NCI-H128 (cell line): Measurements from ENCODE around the gene DLEC1.
"Not testable (repeated sequence)": the region's sequence is repeated elsewhere in the genome, so short reads cannot be mapped to it uniquely, and the experiment has no call there.

Experiments
- DNase-seq: peaks from one replicate; lab custom pipeline; 2025; ENCODE audit not compliant: unreplicated experiment; lab: John Stamatoyannopoulos, UW

DLEC1 gene

DNA sequence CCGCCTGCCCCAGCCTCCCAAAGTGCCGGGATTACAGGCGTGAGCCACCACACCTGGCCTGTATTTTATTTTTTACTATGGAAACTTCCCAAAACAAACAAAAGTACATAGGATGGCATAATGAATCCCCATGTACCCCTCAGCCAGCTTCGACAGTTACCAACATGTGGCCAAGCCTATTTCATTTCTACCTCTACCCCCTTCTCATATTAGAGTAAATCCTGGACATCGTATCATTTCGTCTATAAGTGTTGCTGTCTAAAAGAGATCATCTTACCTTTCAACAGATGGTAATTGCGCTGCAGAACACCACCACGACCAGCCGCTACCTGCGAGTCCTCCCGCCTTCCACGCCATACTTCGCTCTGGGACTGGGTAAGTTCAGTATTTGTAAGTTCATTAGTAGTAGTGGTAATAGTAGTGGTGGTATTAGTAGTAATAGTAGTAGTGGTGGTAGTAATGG is 44.9 kb downstream of the DLEC1 start:
- DNase-seq = no peak

DNA sequence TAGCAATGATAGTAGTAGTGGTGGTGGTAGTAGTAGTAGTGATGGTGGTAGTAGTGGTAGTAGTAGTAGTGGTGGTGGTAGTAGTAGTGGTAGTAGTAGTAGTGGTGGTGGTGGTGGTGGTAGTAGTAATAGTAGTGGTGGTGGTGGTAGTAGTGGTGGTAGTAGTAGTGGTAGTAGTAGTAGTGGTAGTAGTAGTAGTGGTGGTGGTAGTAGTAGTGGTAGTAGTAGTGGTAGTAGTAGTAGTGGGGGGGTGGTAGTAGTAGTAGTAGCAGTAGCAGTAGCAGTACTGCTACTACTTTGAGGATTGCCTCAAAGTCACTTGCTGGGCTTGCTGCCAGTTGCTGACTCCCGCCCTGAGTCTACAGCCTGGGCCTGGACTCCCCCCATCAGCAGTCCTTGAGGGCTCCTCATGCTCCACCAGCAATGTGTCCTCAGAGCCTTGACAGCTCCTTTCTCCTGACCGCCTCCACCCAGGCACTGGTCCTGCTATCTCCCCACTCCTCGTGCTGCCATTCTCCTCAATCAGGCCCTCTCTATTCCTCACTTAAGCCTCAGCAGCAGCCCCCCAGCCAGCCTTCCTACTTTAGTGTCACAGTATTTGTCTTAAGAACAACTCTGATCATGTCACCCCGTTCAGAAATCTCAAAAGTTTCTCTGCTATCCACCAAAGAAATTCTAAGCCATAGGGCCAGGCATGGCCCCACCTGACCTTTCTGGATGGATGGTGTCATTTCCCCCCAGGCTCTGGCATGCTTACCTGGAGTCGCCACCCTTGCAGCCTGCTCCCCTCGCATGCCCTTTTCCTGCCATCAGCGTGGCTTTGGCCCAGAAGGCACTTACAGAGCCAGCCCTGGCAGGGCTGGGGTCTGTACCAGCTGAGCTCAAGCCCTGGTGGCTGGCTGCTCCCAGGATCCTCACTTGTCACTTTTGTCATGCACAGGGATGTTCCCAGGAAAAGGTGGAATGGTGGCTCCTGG is 45.6 kb downstream of the DLEC1 start:
- no peak for DNase-seq

DNA sequence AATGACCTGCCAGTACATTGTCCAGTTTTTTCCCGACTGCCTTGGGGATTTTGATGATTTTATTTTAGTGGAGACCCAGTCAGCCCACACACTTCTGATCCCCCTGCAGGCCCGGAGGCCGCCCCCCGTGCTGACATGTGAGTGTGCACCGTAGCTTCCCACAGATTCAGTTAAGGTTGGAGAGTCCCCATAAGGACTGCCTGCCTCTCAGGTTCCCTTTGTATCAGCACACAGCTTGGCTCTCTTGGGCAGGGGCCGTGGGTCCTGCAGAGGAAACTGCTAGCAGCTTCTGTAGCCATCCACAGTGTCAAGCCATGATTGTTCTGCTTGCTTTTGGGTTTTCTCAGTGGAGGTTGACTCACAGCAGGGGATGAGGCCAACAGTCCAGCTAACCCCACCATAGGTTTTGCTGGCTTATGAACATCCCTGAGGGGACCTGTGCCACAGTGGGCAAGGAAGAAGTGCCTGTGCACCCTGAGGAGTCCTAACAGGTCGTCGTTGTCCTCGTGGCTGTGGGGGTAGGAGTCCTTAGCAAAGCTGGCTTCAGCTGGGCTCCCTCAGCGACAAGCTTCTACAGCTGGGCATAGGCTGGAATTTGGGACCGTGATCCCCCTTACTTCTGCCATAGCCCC is 46.4 kb downstream of the DLEC1 start:
- DNase-seq = no peak

DNA sequence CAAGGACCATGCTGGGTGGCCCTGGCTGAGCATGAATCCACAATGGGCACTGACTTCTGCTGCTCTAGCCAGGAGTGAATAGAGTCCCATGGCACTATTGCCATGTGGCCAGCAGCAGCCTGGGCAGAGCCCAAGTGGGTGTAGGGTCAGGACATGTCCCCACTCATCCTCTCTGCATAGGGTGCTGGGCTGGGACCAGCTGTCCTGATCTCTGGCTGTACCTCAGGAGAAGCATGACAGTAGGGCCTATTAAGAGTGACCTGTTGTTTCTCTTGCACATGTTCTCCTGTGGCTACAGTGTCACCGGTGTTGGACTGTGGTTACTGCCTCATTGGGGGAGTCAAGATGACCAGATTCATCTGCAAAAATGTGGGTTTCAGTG is 46.9 kb downstream of the DLEC1 start:
- DNase-seq = no peak

DNA sequence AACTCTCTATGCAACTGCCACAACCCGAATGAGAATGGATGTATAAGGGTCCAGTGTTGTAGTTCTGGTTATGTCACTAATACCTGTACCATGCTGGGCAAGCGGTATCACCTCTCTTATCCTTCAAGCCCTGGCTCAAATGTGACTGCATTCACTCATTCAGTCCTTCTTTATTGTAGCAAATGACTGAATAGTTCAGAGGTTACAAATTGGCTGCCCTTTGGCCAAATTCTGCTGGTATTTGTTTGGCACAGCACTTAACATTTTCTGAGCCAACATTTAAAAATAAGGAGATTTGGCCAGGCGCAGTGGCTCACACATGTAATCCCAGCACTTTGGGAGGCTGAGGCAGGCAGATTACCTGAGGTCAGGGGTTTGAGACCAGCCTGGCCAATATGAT is 47.5 kb downstream of the DLEC1 start:
- no peak for DNase-seq

DNA sequence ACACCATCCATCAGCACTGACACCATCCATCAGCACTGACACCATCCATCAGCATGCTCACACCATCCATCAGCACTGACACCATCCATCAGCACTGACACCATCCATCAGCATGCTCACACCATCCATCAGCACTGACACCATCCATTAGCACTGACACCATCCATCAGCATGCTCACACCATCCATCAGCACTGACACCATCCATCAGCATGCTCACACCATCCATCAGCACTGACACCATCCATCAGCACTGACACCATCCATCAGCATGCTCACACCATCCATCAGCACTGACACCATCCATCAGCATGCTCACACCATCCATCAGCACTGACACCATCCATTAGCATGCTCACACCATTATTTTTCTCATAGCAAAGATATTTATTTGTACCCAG is 48.3 kb downstream of the DLEC1 start:
- DNase-seq = not testable (repeated sequence)

DNA sequence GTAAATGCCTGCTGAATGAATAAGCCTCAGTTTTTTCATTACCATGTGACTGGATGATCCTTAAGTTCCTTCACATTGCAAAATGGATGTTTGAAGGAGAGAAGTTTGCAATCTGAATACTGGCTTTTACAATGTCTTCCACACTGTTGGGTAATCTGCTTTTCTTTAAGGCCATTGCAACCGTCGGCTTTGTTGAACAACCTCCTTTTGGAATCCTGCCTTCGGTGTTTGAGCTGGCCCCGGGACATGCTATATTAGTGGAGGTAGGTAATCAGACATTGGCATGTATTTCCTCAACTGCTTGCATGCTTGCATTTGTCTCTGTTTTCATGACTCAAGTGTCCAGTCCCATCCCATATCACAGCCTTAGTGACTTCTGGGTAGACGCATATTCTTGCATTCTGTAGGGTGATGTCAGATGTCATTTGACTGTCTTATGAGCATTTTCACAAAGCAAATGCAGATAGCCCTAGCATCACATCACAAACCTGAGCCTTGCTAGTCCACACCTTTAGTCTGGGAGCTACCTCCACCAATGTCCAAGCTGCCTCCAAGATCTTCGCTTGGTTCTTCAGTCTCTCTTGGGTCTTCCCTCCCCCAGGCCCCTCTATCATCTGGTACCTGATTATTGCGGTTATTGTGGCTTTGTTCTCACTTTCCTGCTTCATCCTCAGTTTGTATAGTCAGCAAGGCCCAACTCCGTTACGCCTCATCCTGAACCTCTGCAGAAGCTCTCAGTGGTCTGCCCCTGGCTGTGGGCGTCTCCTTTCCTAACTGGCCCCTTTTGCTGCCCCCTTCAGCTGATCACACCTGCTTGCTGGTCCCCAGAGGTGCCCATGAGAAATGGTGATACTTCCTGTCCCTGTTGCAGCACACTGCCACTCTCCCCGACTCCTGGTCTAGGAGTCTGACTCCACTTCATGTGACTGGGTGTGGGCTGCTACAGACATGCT is 49.4 kb downstream of the DLEC1 start:
- no peak for DNase-seq

DNA sequence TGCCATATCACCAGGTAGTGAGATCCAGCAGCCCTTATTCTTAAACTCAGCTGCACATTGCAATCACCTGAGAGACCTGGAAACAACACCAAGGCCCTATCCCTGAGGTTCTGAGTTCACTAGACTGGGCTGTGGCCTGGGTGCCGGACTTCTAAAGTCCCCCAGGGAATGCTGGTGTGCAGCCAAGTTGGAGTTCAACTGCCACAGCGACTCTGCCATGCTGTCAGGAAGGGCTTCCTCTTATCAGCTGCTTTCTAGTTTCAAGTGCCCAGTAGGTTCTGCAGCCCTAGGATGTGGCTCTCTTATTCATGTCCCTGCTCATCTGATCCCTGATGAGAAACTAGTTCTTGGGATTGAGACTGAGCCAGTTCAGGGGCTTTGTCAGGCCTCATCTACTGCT is 50.2 kb downstream of the DLEC1 start:
- DNase-seq = no peak

DNA sequence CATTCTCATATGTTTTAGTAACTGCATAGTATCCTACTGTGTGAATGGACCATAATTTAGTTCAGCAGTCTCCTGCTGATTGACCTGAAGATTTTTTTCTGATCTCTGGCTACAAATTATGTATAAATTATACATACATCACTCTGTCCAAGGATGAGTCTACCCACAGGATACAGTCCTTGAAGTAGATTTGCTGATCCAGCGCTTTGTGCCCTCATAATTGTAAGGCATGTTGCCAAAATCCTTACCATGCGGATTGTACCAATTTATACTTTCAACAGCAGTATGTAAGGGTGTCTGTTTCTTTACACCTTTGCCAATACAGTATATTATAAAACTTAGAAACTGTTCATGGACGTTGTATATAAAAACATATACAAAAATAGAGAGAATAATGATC is 51.4 kb downstream of the DLEC1 start:
- no peak for DNase-seq

DNA sequence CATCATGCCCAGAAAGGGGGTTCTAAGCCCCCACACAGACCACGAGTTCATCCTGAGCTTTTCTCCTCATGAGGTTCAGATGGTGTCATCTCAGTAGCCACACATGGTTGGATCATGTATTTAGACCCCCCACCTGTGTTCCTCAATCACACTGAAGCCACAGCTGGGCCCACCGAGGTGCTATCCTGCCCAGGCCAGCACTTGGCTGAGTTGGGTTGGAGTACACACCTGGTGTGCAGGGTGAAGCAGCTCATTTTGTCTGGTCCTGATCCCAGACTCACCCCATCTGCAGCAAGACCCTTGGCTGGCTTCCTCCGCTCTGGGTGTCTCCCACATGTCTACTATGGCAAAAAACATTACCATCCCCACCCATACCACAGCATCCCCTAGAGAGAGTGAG is 56.0 kb downstream of the DLEC1 start:
- no peak for DNase-seq

DNA sequence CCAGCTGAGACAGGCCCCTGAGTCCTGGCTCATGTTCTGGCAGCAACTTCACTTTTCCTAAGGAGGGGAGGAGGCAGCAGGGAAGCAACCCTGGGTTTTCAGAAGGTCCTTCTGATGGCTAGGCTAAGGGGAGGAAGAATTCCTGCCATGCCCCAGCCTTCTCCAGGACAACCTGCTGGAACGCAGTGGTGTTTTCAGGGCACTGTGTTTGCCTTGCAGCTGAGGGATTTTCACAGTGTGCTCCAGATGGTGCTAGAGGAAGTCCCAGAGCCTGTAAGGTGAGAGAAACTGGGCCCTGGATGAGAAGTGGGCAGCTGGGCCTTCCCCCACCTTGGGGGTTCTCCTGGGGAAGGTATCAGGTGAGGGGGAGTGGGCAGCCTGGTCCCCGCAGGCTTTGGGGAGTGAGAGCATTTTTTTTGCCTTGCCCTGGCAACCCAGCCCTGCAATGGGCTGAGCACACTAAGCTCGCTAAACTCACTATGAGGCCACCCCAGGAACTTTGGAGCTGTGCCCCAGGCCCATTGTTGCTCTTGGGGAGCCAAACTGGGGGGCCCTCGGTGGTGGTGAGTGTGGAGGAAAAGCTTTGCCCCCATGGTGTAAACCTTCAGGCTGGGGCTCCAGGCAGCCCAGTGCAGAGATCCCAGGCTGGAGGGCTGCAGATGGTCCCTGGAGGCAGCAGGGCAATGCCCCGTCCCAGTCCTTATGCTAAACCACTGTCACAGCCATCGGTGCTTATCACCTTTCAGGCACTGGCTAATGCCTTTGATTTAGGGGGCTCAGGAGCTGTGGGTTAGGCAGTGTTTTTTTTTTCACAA is 56.9 kb downstream of the DLEC1 start:
- no peak for DNase-seq

DNA sequence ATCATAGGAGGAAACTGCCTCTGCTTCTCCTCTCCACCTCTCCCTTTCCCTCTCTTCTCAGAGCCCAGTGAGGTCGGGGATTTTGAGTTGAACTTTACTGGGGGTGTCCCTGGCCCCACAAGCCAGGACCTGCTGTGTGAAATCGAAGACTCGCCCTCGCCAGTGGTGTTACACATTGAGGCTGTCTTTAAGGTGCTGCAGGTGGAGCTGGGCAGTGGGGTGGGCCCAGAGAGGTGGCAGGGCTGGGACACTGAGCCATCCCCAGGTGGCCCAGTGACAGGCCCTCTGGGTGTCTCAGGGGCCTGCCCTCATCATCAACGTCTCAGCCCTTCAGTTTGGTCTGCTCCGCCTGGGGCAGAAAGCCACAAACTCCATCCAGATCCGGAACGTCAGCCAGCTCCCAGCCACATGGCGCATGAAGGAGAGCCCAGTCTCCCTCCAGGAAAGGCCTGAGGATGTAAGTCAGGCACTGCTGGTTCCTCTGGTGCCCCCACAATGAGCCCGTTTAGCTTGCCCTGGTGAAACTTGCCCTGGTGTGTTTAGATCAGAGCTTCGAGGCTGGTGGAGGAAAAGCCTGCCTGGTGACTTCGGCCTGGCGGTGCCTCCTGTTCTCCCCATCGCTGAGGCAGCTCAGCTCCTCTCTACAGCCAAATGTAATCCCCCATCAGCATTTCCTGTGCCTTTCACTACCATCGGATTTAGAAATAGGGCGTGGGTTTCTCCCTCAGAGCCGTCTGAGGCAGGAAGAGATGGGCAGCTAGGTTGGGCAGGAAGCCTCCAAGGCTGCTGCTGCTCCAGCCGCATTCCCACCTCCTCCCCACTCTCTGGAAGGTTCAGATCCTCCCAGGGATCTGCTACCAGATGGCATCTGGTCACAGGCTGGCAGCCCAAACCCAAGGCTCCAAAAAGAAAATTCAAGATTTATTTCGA is 58.7 kb downstream of the DLEC1 start:
- no peak for DNase-seq

DNA sequence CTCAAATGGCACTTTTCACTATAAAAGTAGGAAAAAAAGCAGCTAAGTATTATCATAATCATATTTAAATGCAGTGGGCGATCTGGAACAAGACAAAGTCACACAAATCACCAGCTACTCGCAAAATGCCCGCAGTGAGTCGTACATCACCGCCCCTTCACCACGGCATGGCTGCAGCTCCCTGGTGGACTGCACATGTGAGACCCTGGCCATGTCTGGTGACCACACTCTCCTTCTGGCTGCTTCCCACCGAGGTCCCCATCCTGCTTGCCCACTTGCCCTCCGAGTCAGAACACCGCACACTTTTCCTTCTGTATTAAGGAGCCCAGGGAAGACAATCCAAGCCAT is 59.3 kb downstream of the DLEC1 start:
- DNase-seq = no peak

DNA sequence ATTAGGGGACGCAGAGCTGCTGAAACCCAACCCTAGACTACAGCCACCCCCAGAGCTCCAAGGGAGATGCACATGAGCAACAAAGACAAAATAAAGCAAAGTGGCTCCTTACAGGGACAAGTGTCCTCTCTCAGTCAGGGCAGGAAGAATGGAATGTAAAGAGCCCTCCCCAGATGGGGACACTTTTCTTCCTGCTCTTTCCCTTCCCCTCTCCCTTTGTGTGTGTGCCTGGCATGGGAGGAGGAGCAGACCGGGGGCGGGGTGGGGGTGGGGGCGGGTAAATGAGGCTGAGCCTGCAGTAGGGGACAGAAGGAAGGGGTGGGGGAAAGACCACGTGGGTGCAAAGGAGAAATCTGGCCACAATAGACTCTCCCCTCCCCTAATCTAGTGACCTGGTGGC is 60.5 kb downstream of the DLEC1 start:
- DNase-seq = no peak

DNA sequence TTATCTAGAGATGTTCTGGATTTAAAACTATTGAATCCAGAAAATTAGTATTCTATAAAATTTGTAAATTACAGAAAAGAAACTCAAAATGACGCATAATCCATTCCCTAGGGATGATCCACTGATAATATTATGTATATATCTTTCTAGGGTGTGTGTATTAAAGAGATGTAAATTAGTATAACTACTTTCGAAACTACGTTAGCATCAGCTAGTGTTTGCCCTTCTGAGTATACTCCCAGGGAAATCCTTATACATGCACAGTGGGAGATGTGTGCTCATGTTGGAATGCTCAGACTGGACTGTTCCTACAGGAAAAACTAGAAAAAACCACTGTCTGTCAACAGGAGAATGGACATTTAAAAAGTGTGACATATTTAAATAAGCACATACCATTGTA is 61.5 kb downstream of the DLEC1 start:
- no peak for DNase-seq

DNA sequence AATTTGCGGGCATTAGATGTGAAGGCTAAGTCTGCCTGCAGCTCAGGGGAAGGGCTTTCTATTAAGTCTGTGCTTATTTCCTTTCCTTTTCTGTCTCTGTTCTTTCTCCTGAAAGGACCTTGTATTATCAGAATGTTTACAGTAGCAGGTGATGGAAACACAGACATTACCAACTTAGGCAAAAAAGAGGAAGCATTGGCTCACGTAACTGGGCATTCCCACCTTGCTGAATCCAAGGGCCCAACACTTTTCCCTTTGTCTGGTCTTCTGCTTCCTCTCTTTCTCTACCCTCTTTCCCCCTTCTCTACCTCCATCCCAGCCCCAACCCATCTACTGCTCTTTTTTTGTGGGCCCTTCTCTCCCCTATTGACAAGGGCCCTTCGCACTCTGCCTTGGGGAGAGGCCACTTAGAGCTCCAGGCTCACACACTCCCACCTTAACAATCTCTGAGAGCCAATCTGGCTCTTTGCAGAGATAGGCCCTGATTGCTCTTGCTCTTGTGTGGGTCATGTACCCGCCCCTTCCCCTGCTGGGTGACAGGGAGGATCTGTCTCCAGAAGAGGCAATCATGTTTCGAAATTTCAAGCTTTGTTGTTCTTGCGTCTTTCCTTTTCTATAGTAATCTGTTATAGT is 62.9 kb downstream of the DLEC1 start:
- DNase-seq = no peak

DNA sequence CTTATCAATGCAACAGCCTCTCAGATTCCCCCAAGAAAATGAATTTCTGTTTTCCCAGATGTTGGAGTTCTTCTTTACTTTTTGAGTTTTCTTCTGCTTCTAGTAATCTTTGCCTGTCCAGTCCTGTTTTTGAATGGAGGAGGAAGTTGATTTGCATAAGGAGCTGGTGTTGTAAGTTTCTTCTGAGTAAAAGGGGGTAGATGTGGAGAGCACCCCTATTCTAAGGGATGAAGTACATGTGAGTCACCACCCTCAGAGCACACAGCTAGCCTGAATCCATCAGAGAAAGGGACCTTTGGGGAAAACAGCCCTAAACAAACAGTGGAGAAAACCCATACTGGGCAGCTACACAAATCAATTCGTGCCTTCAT is 63.4 kb downstream of the DLEC1 start:
- DNase-seq = no peak

DNA sequence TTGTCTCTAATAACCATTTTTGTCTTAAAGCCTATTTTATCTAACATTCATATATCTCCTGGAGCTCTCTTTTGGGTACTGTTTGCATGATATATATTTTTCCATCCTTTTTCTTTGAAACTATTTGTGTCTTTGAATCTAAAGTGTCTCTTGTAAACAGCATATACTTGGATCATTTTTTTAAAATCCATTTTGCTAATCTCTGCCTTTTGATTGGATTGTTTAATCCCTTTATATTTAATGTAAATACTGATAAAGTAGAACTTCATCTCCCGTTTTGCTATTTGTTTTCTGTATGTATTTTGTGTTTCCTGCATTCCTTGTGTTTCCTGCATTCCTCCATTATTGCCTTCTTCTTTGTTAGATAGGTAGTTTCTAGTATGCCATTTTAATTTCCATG is 66.5 kb downstream of the DLEC1 start:
- no peak for DNase-seq
